ENCODE data around the gene SYT7.
"Not testable (repeated sequence)": the region's sequence is repeated elsewhere in the genome, so short reads cannot be mapped to it uniquely, and the experiment has no call there.

SYT7 gene

GRCh38 chr11:61479360-61480058 is 101.4 kb downstream of the SYT7 start:
- DNase-seq (ENCODE audit: low read depth in 2 of 2), result not testable (repeated sequence)

- DNase-seq (ENCODE audit: low read depth in 2 of 2), result peak; percentile 27 to 43
Measured at GRCh38 chr11:61477727-61478148, 103.1 kb downstream of the SYT7 start.

- no peak for DNase-seq (ENCODE audit: low read depth in 2 of 2)
Measured at GRCh38 chr11:61477126-61477525, 103.8 kb downstream of the SYT7 start.

GRCh38 chr11:61476371-61476770 is 104.5 kb downstream of the SYT7 start:
- no peak for DNase-seq (ENCODE audit: low read depth in 2 of 2)

GRCh38 chr11:61475433-61475832 is 105.4 kb downstream of the SYT7 start:
- no peak for DNase-seq (ENCODE audit: low read depth in 2 of 2)

GRCh38 chr11:61474013-61474643 is 106.7 kb downstream of the SYT7 start:
- no peak for DNase-seq (ENCODE audit: low read depth in 2 of 2)

GRCh38 chr11:61473370-61474012 is 107.4 kb downstream of the SYT7 start:
- DNase-seq (ENCODE audit: low read depth in 2 of 2), result no peak

- no peak for DNase-seq (ENCODE audit: low read depth in 2 of 2)
Measured at GRCh38 chr11:61472868-61473267, 108.0 kb downstream of the SYT7 start.

GRCh38 chr11:61472282-61472681 is 108.6 kb downstream of the SYT7 start:
- no peak for DNase-seq (ENCODE audit: low read depth in 2 of 2)

- no peak for DNase-seq (ENCODE audit: low read depth in 2 of 2)
Measured at GRCh38 chr11:61468002-61468401, 112.9 kb downstream of the SYT7 start.

- not testable (repeated sequence) for DNase-seq (ENCODE audit: low read depth in 2 of 2)
Measured at GRCh38 chr11:61467602-61468001, 113.3 kb downstream of the SYT7 start.

Data from activated CD4-positive, alpha-beta T cell treated with anti-CD3 and anti-CD28 coated beads for 24 hours (primary cell).